SU-DHL-6 (cell line): Measurements from ENCODE around the gene ZNF335.

Source experiments
- EZH2phosphoT487 ChIP-seq: fragments of 200-600 bp; sonication (generic), shearing (Covaris generic); conservative IDR thresholded peaks from 2 replicates; pipeline ENCODE4 v1.6.1; 2018; ENCODE audit warnings: mild to moderate bottlenecking, antibody characterized with exemption, low read length, moderate library complexity, mixed read lengths
- TF ChIP-seq, protein P1 (sequence below): fragments of 200-600 bp; sonication (generic); IDR thresholded peaks from one replicate; pipeline ENCODE4 v1.5.1; 2017; ENCODE audit warnings: antibody characterized with exemption, mild to moderate bottlenecking, low read length, moderate library complexity; ENCODE audit not compliant: insufficient read depth, poor library complexity, severe bottlenecking

DNA sequence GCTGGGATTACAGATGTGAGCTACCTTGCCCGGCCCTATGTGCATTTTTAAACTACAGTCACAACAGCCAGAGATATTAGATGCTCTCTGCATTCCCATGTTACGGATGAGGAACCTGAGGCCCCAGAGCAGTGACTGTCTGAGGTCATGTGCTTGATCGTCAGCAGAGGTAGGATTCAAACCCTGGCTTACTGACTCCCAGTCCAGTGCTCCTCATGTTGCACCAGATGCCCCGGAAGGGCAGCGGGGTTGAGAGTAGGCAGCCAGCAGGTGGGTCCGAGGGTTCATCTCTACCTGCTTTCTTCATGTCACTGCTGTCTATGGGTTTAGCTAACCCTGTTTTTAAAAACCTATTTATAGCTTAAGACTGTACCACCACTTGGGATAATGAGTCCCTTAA lies 9.3 kb upstream of the ZNF335 start:
- TF ChIP-seq, protein P1, sequence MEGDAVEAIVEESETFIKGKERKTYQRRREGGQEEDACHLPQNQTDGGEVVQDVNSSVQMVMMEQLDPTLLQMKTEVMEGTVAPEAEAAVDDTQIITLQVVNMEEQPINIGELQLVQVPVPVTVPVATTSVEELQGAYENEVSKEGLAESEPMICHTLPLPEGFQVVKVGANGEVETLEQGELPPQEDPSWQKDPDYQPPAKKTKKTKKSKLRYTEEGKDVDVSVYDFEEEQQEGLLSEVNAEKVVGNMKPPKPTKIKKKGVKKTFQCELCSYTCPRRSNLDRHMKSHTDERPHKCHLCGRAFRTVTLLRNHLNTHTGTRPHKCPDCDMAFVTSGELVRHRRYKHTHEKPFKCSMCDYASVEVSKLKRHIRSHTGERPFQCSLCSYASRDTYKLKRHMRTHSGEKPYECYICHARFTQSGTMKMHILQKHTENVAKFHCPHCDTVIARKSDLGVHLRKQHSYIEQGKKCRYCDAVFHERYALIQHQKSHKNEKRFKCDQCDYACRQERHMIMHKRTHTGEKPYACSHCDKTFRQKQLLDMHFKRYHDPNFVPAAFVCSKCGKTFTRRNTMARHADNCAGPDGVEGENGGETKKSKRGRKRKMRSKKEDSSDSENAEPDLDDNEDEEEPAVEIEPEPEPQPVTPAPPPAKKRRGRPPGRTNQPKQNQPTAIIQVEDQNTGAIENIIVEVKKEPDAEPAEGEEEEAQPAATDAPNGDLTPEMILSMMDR, result no peak
- TF ChIP-seq EZH2phosphoT487, result no peak
